IMR-90 (cell line): ENCODE measurements around the gene VAV3. TPM values are rescaled to one million over a fixed set of nuclear protein-coding genes. Genes with fewer than 3 reads are reported as not detected.

Source experiments
- ATAC-seq: fragments of 200-7000 bp; cut with Tn5 transposase; 2 replicates; pipeline ENCODE4 v1.9.1; 2020; ENCODE audit warnings: low read depth, mild to moderate bottlenecking, moderate library complexity
- BruUV-seq: library from RNA; stranded (reverse); fragments of 400-500 nt; replicated peaks from 2 replicates; lab custom pipeline; 2021; lab: Mats Ljungman, UMichigan
- CTCF ChIA-PET: fragments of 300-600 bp; formaldehyde crosslinking; extraction: SDS; loops from one replicate; lab custom pipeline; 2021; ENCODE audit warnings: antibody characterized with exemption; lab: Yijun Ruan, JAX
- POLR2A ChIA-PET: fragments of 300-600 bp; sonication (Branson Sonifier 250); formaldehyde crosslinking; loops from one replicate; lab custom pipeline; 2022; ENCODE audit warnings: antibody characterized with exemption; ENCODE audit not compliant: unreplicated experiment; lab: Charles Lee
- DNase-seq: peaks from one replicate; pipeline ENCODE4 v3.0.0; 2013
- H2AFZ ChIP-seq: replicated peaks from 2 replicates; pipeline ENCODE3; 2013; ENCODE audit warnings: low read length, mild to moderate bottlenecking; ENCODE audit not compliant: poor library complexity
- H2AK5ac ChIP-seq: 2 replicates; pipeline ENCODE4 v1.6.1; 2013; ENCODE audit warnings: low read depth, low read length, inconsistent platforms
- H2AK9ac ChIP-seq: replicated peaks from 2 replicates; pipeline ENCODE3; 2013; ENCODE audit warnings: mild to moderate bottlenecking, low read depth, low read length, moderate library complexity; ENCODE audit not compliant: poor library complexity
- H2BK120ac ChIP-seq: 2 replicates; pipeline ENCODE4 v1.6.1; 2013; ENCODE audit warnings: low read depth, low read length, inconsistent platforms
- H2BK15ac ChIP-seq: 3 replicates; pipeline ENCODE4 v1.6.1; 2013; ENCODE audit warnings: low read depth, low read length, inconsistent platforms
- H2BK20ac ChIP-seq: 2 replicates; pipeline ENCODE4 v1.6.1; 2013; ENCODE audit warnings: low read depth, mild to moderate bottlenecking, inconsistent platforms, low read length, moderate library complexity
- H2BK5ac ChIP-seq: 2 replicates; pipeline ENCODE4 v1.6.1; 2013; ENCODE audit warnings: mild to moderate bottlenecking, low read depth, low read length, inconsistent platforms; ENCODE audit not compliant: poor library complexity, severe bottlenecking
- H3K14ac ChIP-seq: replicated peaks from 2 replicates; pipeline ENCODE4 v1.6.1; 2013; ENCODE audit warnings: low read depth, low read length, inconsistent platforms
- H3K18ac ChIP-seq: 2 replicates; pipeline ENCODE4 v1.6.1; 2013; ENCODE audit warnings: low read depth, low read length, control low read depth
- H3K23ac ChIP-seq: 2 replicates; pipeline ENCODE4 v1.6.1; 2013; ENCODE audit warnings: low read depth, low read length, inconsistent platforms
- H3K27ac ChIP-seq: 2 replicates; pipeline ENCODE4 v1.5.1; 2013; ENCODE audit warnings: mild to moderate bottlenecking, control low read depth, low read length; ENCODE audit not compliant: insufficient read depth
- H3K27me3 ChIP-seq: 2 replicates; pipeline ENCODE4 v1.6.1; 2013; ENCODE audit warnings: low read length; ENCODE audit not compliant: control insufficient read depth, insufficient read depth
- H3K36me3 ChIP-seq: 2 replicates; pipeline ENCODE4 v1.6.1; 2013; ENCODE audit warnings: low read length, mixed read lengths; ENCODE audit not compliant: control insufficient read depth, insufficient read depth
- H3K4ac ChIP-seq: 2 replicates; pipeline ENCODE4 v1.6.1; 2013; ENCODE audit warnings: low read depth, low read length, inconsistent platforms
- H3K4me1 ChIP-seq: 2 replicates; pipeline ENCODE4 v1.6.1; 2013; ENCODE audit warnings: low read length, mixed read lengths; ENCODE audit not compliant: control insufficient read depth, insufficient read depth
- H3K4me2 ChIP-seq: 2 replicates; pipeline ENCODE4 v1.6.1; 2013; ENCODE audit warnings: low read depth, mild to moderate bottlenecking, control low read depth, low read length, moderate library complexity
- H3K4me3 ChIP-seq: 2 replicates; pipeline ENCODE4 v1.5.1; 2013; ENCODE audit warnings: low read depth, mild to moderate bottlenecking, control low read depth, low read length, moderate library complexity; ENCODE audit not compliant: insufficient read depth
- H3K56ac ChIP-seq: 2 replicates; pipeline ENCODE4 v1.6.1; 2013; ENCODE audit warnings: low read length, inconsistent platforms; ENCODE audit not compliant: insufficient read depth; ENCODE audit errors: extremely low read depth
- H3K79me1 ChIP-seq, 2 experiments: 2 replicates each; pipeline ENCODE4 v1.6.1; 2013; ENCODE audit warnings: low read length in 2 of 2, inconsistent platforms in 1 of 2, low read depth in 1 of 2
- H3K9ac ChIP-seq: 2 replicates; pipeline ENCODE4 v1.6.1; 2013; ENCODE audit warnings: low read depth, low read length, control low read depth
- H3K9me1 ChIP-seq: 2 replicates; pipeline ENCODE4 v1.6.1; 2013; ENCODE audit warnings: low read length, inconsistent platforms; ENCODE audit not compliant: insufficient read depth
- H3K9me3 ChIP-seq: 2 replicates; pipeline ENCODE4 v1.6.1; 2013; ENCODE audit warnings: low read length; ENCODE audit not compliant: control insufficient read depth, insufficient read depth
- H4K20me1 ChIP-seq: 2 replicates; pipeline ENCODE4 v1.6.1; 2013; ENCODE audit warnings: low read length, inconsistent platforms; ENCODE audit not compliant: insufficient read depth
- H4K5ac ChIP-seq: 2 replicates; pipeline ENCODE4 v1.6.1; 2013; ENCODE audit warnings: mild to moderate bottlenecking, low read depth, low read length, control low read depth
- H4K8ac ChIP-seq, 2 experiments: 2 replicates each; pipeline ENCODE4 v1.6.1; 2013; ENCODE audit warnings: low read depth in 2 of 2, low read length in 2 of 2, control low read depth in 1 of 2, inconsistent platforms in 1 of 2
- H4K91ac ChIP-seq: 2 replicates; pipeline ENCODE4 v1.6.1; 2013; ENCODE audit warnings: low read depth, low read length, inconsistent platforms; ENCODE audit not compliant: insufficient read depth
- BHLHE40 ChIP-seq: fragments of 150-350 bp; IDR thresholded peaks from 2 replicates; pipeline ENCODE4 v1.6.1; 2016; ENCODE audit warnings: mild to moderate bottlenecking, low read depth, low read length
- CEBPB ChIP-seq: IDR thresholded peaks from 2 replicates; pipeline ENCODE4 v1.6.1; 2012; ENCODE audit warnings: low read depth, low read length, improper control_type of control experiment
- CHD1 ChIP-seq: IDR thresholded peaks from 2 replicates; pipeline ENCODE4 v1.6.1; 2012; ENCODE audit warnings: low read depth, low read length, improper control_type of control experiment
- CTCF ChIP-seq: conservative IDR thresholded peaks from 2 replicates; pipeline ENCODE4 v1.5.1; 2012; ENCODE audit warnings: mild to moderate bottlenecking, low read depth, low read length, improper control_type of control experiment
- ELK1 ChIP-seq: fragments of 150-350 bp; IDR thresholded peaks from 2 replicates; pipeline ENCODE4 v1.6.1; 2016; ENCODE audit warnings: low read depth, mild to moderate bottlenecking, low read length, moderate library complexity, borderline replicate concordance
- FOS ChIP-seq: fragments of 150-350 bp; IDR thresholded peaks from 2 replicates; pipeline ENCODE4 v1.6.1; 2016; ENCODE audit warnings: low read depth, low read length
- MAFK ChIP-seq: IDR thresholded peaks from 2 replicates; pipeline ENCODE4 v1.6.1; 2012; ENCODE audit warnings: low read depth, low read length, improper control_type of control experiment
- MAZ ChIP-seq: IDR thresholded peaks from 2 replicates; pipeline ENCODE4 v1.6.1; 2012; ENCODE audit warnings: low read depth, mild to moderate bottlenecking, low read length, improper control_type of control experiment, moderate library complexity, borderline replicate concordance
- MXI1 ChIP-seq: IDR thresholded peaks from 2 replicates; pipeline ENCODE4 v1.6.1; 2012; ENCODE audit warnings: low read depth, mild to moderate bottlenecking, low read length, moderate library complexity, borderline replicate concordance
- NFE2L2 ChIP-seq: fragments of 150-350 bp; IDR thresholded peaks from 2 replicates; pipeline ENCODE4 v1.6.1; 2016; ENCODE audit warnings: low read depth, mild to moderate bottlenecking, low read length
- POLR2A ChIP-seq: IDR thresholded peaks from 2 replicates; pipeline ENCODE4 v1.6.1; 2012; ENCODE audit warnings: mild to moderate bottlenecking, low read depth, low read length
- RAD21 ChIP-seq: IDR thresholded peaks from 2 replicates; pipeline ENCODE4 v1.6.1; 2012; ENCODE audit warnings: low read length, improper control_type of control experiment
- RCOR1 ChIP-seq: IDR thresholded peaks from 2 replicates; pipeline ENCODE4 v1.6.1; 2012; ENCODE audit warnings: mild to moderate bottlenecking, low read length, improper control_type of control experiment; ENCODE audit not compliant: insufficient replicate concordance
- RFX5 ChIP-seq: IDR thresholded peaks from 2 replicates; pipeline ENCODE4 v1.8.0; 2012; ENCODE audit warnings: low read depth, mild to moderate bottlenecking, low read length, moderate library complexity
- SMC3 ChIP-seq: fragments of 150-350 bp; IDR thresholded peaks from 2 replicates; pipeline ENCODE4 v1.6.1; 2016; ENCODE audit warnings: low read depth, mild to moderate bottlenecking, antibody characterized with exemption, low read length, moderate library complexity
- USF2 ChIP-seq: fragments of 150-350 bp; IDR thresholded peaks from 2 replicates; pipeline ENCODE4 v1.6.1; 2017; ENCODE audit warnings: mild to moderate bottlenecking, antibody characterized with exemption, low read length, low read depth
- dilution Hi-C: fragments of 300-500 bp; cut with HindIII; formaldehyde crosslinking; loops from one replicate; pipeline ENCODE4 v1.14.3; 2018; ENCODE audit warnings: low sequenced_read_pairs; ENCODE audit not compliant: unreplicated experiment
- in situ Hi-C: fragments of 300-500 bp; cut with MboI; formaldehyde crosslinking; loops from 3 replicates; pipeline ENCODE4 v1.14.3; 2019; ENCODE audit warnings: low sequenced_read_pairs, inconsistent platforms, mixed read lengths
- intact Hi-C: fragments of 100-400 bp; cut with micrococcal nuclease; formaldehyde crosslinking; loops from 2 replicates; pipeline ENCODE4 v1.10.0; 2022
- polyA plus RNA-seq, 3 experiments: library from polyadenylated mRNA; depleted of rRNA; stranded (reverse); fragments of >200 nt; gene quantifications; 2 replicates each; pipeline ENCODE4 v1.2.3, GENCODE V29; 2012; ENCODE audit warnings: low replicate concordance in 1 of 3
- total RNA-seq: library from RNA; depleted of rRNA; stranded (reverse); fragments of >200 nt; gene quantifications from 2 replicates; pipeline ENCODE4 v1.2.3, GENCODE V29; 2012

Gene VAV3
- total and polyA plus RNA-seq, 2 of the 4 experiments (the other 2 are of a cell fraction), result 0.12 to 0.18 TPM

- DNase-seq (no peak), ATAC-seq (no peak)
- Histone ChIP-seq H3K18ac (no peak overlapping the region), H3K4me2 (no peak overlapping the region), H3K9me3 (no peaks in the 10 kb centered on the region), H2AFZ (no peak overlapping the region), H3K23ac (no peak overlapping the region), H4K20me1 (no peaks in the 10 kb centered on the region), H3K4ac (no peak overlapping the region), H2BK20ac (no peak overlapping the region), H3K27me3 (no peaks in the 10 kb centered on the region), H3K27ac (no peak overlapping the region), H2BK120ac (no peak overlapping the region), H3K36me3 (no peaks in the 10 kb centered on the region), H3K4me3 (no peak overlapping the region), H3K4me1 (no peaks in the 10 kb centered on the region), H4K5ac (no peak overlapping the region), H3K9ac (no peak overlapping the region), H3K9me1 (no peaks in the 10 kb centered on the region), H4K91ac (no peak overlapping the region), H2AK5ac (no peak overlapping the region), H2AK9ac (no peak overlapping the region), H4K8ac (no peak overlapping the region), H3K79me1 (no peaks in the 10 kb centered on the region), H2BK5ac (no peak overlapping the region), H3K56ac (no peak overlapping the region), H3K14ac (no peak overlapping the region), H2BK15ac (no peak overlapping the region)
- in situ Hi-C loops (no loop called here), dilution Hi-C loops (no loop called here), intact Hi-C loops (no loop called here)
- no TSS peak for BruUV-seq
- no peak for TF ChIP-seq USF2
- TF ChIP-seq RFX5, result no peak
- no peak for TF ChIP-seq RCOR1
- TF ChIP-seq ELK1, result no peak
- TF ChIP-seq CTCF, result no peak
- TF ChIP-seq MAFK, result no peak
- TF ChIP-seq RAD21, result no peak
- no peak for TF ChIP-seq NFE2L2
- no peak for TF ChIP-seq BHLHE40
- TF ChIP-seq MXI1, result no peak
- TF ChIP-seq FOS, result no peak
- no peak for TF ChIP-seq CHD1
- TF ChIP-seq CEBPB, result no peak
- no peak for TF ChIP-seq MAZ
- no peak for TF ChIP-seq POLR2A
- TF ChIP-seq SMC3, result no peak
- ChIA-PET POLR2A (no interaction called here), CTCF (no interaction called here)
These were observed 346.4 kb downstream of the VAV3 start for GRCh38 chr1:107618539-107618938.
